Astrocyte of the hippocampus (primary cell): Measurements from ENCODE around the gene SLC41A3.
"Not testable (repeated sequence)": the region's sequence is repeated elsewhere in the genome, so short reads cannot be mapped to it uniquely, and the experiment has no call there.

Experiments
- DNase-seq: peaks from one replicate; pipeline ENCODE4 v3.0.0; 2011; ENCODE audit warnings: low read depth, low spot score

SLC41A3 gene

GRCh38 chr3:126106336-126107202 is 22.6 kb upstream of the SLC41A3 start:
- DNase-seq = no peak

GRCh38 chr3:126105691-126106187 is 21.8 kb upstream of the SLC41A3 start:
- no peak for DNase-seq

- DNase-seq = no peak
Measured at GRCh38 chr3:126104742-126105605, 21.1 kb upstream of the SLC41A3 start.

GRCh38 chr3:126104028-126104635 is 20.2 kb upstream of the SLC41A3 start:
- no peak for DNase-seq

GRCh38 chr3:126103121-126104027 is 19.4 kb upstream of the SLC41A3 start:
- DNase-seq = no peak

GRCh38 chr3:126102530-126102951 is 18.6 kb upstream of the SLC41A3 start:
- DNase-seq = peak; percentile 73

GRCh38 chr3:126102011-126102410 is 18.1 kb upstream of the SLC41A3 start:
- no peak for DNase-seq

- DNase-seq = no peak
Measured at GRCh38 chr3:126101521-126101982, 17.6 kb upstream of the SLC41A3 start.

- peak; percentile 79 for DNase-seq
Measured at GRCh38 chr3:126100634-126101301, 16.8 kb upstream of the SLC41A3 start.

- DNase-seq = no peak
Measured at GRCh38 chr3:126100269-126100633, 16.3 kb upstream of the SLC41A3 start.

- DNase-seq = no peak
Measured at GRCh38 chr3:126098391-126098858, 14.5 kb upstream of the SLC41A3 start.

- DNase-seq = no peak
Measured at GRCh38 chr3:126097801-126098200, 13.9 kb upstream of the SLC41A3 start.

GRCh38 chr3:126096274-126096673 is 12.3 kb upstream of the SLC41A3 start:
- DNase-seq = not testable (repeated sequence)

GRCh38 chr3:126092128-126092527 is 8.2 kb upstream of the SLC41A3 start:
- DNase-seq = not testable (repeated sequence)

GRCh38 chr3:126087552-126088175 is 3.7 kb upstream of the SLC41A3 start:
- no peak for DNase-seq

- no peak for DNase-seq
Measured at GRCh38 chr3:126085841-126086240, 1.9 kb upstream of the SLC41A3 start.

- DNase-seq = no peak
Measured at GRCh38 chr3:126085276-126085675, 1.4 kb upstream of the SLC41A3 start.

- no peak for DNase-seq
Measured at GRCh38 chr3:126084768-126085180, 850 bp upstream of the SLC41A3 start.

- peak; percentile 71 for DNase-seq
Measured at GRCh38 chr3:126083511-126083912, 412 bp downstream of the SLC41A3 start.

GRCh38 chr3:126083138-126083445 is 832 bp downstream of the SLC41A3 start:
- DNase-seq = no peak
